SK-N-SH treated with all-trans-retinoic acid at 6 μM for 48 hours (cell line): ENCODE results near the gene PHKA2.

ENCODE experiments used
- ATAC-seq: fragments of 200-7000 bp; cut with Tn5 transposase; 3 replicates; pipeline ENCODE4 v1.9.1; 2020; ENCODE audit warnings: mild to moderate bottlenecking, moderate library complexity
- ARNTL ChIP-seq: fragments of 450-650 bp; formaldehyde crosslinking; IDR thresholded peaks from 2 replicates; pipeline ENCODE4 v1.5.0; 2020; ENCODE audit warnings: low read depth, mild to moderate bottlenecking, moderate library complexity, borderline replicate concordance
- BACH2 ChIP-seq: fragments of 250-450 bp; sonication (Bioruptor Pico); IDR thresholded peaks from 2 replicates; pipeline ENCODE4 v1.9.0; 2021; ENCODE audit warnings: mild to moderate bottlenecking, borderline replicate concordance
- CREB5 ChIP-seq: fragments of 250-450 bp; sonication (Bioruptor Pico); IDR thresholded peaks from 2 replicates; pipeline ENCODE4 v1.5.1; 2020; ENCODE audit warnings: low read depth, mild to moderate bottlenecking, moderate library complexity
- CSDC2 ChIP-seq: fragments of 250-450 bp; sonication (Bioruptor Pico); IDR thresholded peaks from 2 replicates; pipeline ENCODE4 v1.5.0; 2020; ENCODE audit warnings: mild to moderate bottlenecking, moderate library complexity
- ESRRG ChIP-seq: fragments of 250-450 bp; sonication (Bioruptor Pico); IDR thresholded peaks from 2 replicates; pipeline ENCODE4 v1.6.1; 2021; ENCODE audit warnings: mild to moderate bottlenecking
- GLIS3 ChIP-seq: fragments of 250-450 bp; sonication (Bioruptor Pico); IDR thresholded peaks from 2 replicates; pipeline ENCODE4 v1.5.0; 2020; ENCODE audit warnings: mild to moderate bottlenecking, moderate library complexity
- OSR1 ChIP-seq: fragments of 250-450 bp; sonication (Bioruptor Pico); IDR thresholded peaks from 2 replicates; pipeline ENCODE4 v1.8.0; 2022; ENCODE audit warnings: moderate library complexity, mild to moderate bottlenecking, inconsistent platforms
- PATZ1 ChIP-seq: fragments of 250-450 bp; sonication (Bioruptor Pico); IDR thresholded peaks from 2 replicates; pipeline ENCODE4 v1.8.0; 2020; ENCODE audit warnings: mild to moderate bottlenecking, moderate library complexity, borderline replicate concordance
- POU6F1 ChIP-seq: fragments of 250-450 bp; sonication (Bioruptor Pico); IDR thresholded peaks from 2 replicates; pipeline ENCODE4 v1.8.0; 2021; ENCODE audit warnings: low read depth, mild to moderate bottlenecking, moderate library complexity, borderline replicate concordance
- PPARA ChIP-seq: fragments of 250-450 bp; sonication (Bioruptor Pico); IDR thresholded peaks from 2 replicates; pipeline ENCODE4 v1.5.0; 2020; ENCODE audit warnings: mild to moderate bottlenecking, borderline replicate concordance
- RARB ChIP-seq: fragments of 250-450 bp; sonication (Bioruptor Pico); IDR thresholded peaks from 2 replicates; pipeline ENCODE4 v1.8.0; 2021; ENCODE audit warnings: mild to moderate bottlenecking, moderate library complexity
- SNAI2 ChIP-seq: fragments of 250-450 bp; sonication (Bioruptor Pico); IDR thresholded peaks from 2 replicates; pipeline ENCODE4 v1.5.0; 2020; ENCODE audit warnings: mild to moderate bottlenecking, moderate library complexity
- TCF4 ChIP-seq: fragments of 250-450 bp; sonication (Bioruptor Pico); IDR thresholded peaks from 2 replicates; pipeline ENCODE4 v1.8.0; 2021; ENCODE audit warnings: mild to moderate bottlenecking, moderate library complexity, borderline replicate concordance
- TOX ChIP-seq: fragments of 250-450 bp; sonication (Bioruptor Pico); IDR thresholded peaks from 2 replicates; pipeline ENCODE4 v1.8.0; 2021; ENCODE audit warnings: mild to moderate bottlenecking, moderate library complexity, borderline replicate concordance
- ZC3H10 ChIP-seq: fragments of 250-450 bp; sonication (Bioruptor Pico); IDR thresholded peaks from 2 replicates; pipeline ENCODE4 v1.5.1; 2021; ENCODE audit warnings: mild to moderate bottlenecking, moderate library complexity
- ZFP3 ChIP-seq: fragments of 250-450 bp; sonication (Bioruptor Pico); IDR thresholded peaks from 2 replicates; pipeline ENCODE4 v1.5.0; 2020; ENCODE audit warnings: mild to moderate bottlenecking, moderate library complexity
- ZFP30 ChIP-seq: fragments of 450-650 bp; formaldehyde crosslinking; IDR thresholded peaks from 2 replicates; pipeline ENCODE4 v1.5.0; 2022; ENCODE audit warnings: mild to moderate bottlenecking, moderate library complexity
- ZNF70 ChIP-seq: fragments of 450-650 bp; formaldehyde crosslinking; IDR thresholded peaks from 2 replicates; pipeline ENCODE4 v1.5.0; 2020; ENCODE audit warnings: mild to moderate bottlenecking, moderate library complexity
- ZNF8 ChIP-seq: fragments of 450-650 bp; formaldehyde crosslinking; IDR thresholded peaks from 2 replicates; pipeline ENCODE4 v1.5.0; 2020; ENCODE audit warnings: mild to moderate bottlenecking, moderate library complexity
- TF ChIP-seq, protein P1 (sequence below): fragments of 250-450 bp; sonication (Bioruptor Pico); IDR thresholded peaks from 2 replicates; pipeline ENCODE4 v1.5.0; 2020; ENCODE audit warnings: mild to moderate bottlenecking, moderate library complexity
- TF ChIP-seq, protein P2 (sequence below): fragments of 250-450 bp; sonication (Bioruptor Pico); IDR thresholded peaks from 2 replicates; pipeline ENCODE4 v1.5.1; 2021; ENCODE audit warnings: mild to moderate bottlenecking, moderate library complexity

Gene PHKA2

GRCh38 chrX:18966624-18967023 lies 17.3 kb downstream of the PHKA2 start:
- ATAC-seq: no peak
- no peak for TF ChIP-seq ESRRG (CRISPR knock-in tag)
- no peak for TF ChIP-seq ZFP30
- TF ChIP-seq ZFP3: no peak
- no peak for TF ChIP-seq SNAI2 (CRISPR knock-in tag)
- no peak for TF ChIP-seq TCF4 (CRISPR knock-in tag)
- TF ChIP-seq ZNF70 (CRISPR knock-in tag): no peak
- TF ChIP-seq CREB5 (CRISPR knock-in tag): no peak
- TF ChIP-seq POU6F1 (CRISPR knock-in tag): no peak
- no peak for TF ChIP-seq ZC3H10 (CRISPR knock-in tag)
- no peak for TF ChIP-seq TOX (CRISPR knock-in tag)
- TF ChIP-seq GLIS3 (CRISPR knock-in tag): no peak
- no peak for TF ChIP-seq OSR1 (CRISPR knock-in tag)

DNA sequence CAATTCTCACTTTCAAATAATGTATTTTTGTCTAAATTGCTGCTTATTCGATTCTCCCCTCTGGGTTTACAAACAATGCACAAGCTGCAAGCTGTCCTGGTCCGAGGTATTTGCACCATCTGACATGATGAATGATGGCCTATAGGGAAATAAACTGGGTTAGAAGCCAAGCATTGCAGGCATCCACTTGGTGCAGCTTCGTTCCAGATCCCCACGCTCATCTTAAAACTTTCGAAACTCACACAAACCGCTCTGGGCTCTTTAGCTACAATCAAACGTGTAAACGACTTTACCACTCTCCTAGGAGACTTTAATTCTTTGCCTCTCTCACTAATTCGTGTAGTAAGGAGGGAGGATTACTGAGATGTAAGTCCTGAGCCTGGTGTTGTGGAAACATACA lies 19.0 kb downstream of the PHKA2 start:
- ATAC-seq: no peak
- TF ChIP-seq OSR1 (CRISPR knock-in tag): no peak
- no peak for TF ChIP-seq ZNF70 (CRISPR knock-in tag)
- no peak for TF ChIP-seq PPARA (CRISPR knock-in tag)
- no peak for TF ChIP-seq TOX (CRISPR knock-in tag)
- no peak for TF ChIP-seq ZNF8
- no peak for TF ChIP-seq CREB5 (CRISPR knock-in tag)
- TF ChIP-seq PATZ1: no peak
- TF ChIP-seq SNAI2 (CRISPR knock-in tag): no peak
- TF ChIP-seq ZFP30: no peak
- no peak for TF ChIP-seq ESRRG (CRISPR knock-in tag)
- TF ChIP-seq, protein P1, sequence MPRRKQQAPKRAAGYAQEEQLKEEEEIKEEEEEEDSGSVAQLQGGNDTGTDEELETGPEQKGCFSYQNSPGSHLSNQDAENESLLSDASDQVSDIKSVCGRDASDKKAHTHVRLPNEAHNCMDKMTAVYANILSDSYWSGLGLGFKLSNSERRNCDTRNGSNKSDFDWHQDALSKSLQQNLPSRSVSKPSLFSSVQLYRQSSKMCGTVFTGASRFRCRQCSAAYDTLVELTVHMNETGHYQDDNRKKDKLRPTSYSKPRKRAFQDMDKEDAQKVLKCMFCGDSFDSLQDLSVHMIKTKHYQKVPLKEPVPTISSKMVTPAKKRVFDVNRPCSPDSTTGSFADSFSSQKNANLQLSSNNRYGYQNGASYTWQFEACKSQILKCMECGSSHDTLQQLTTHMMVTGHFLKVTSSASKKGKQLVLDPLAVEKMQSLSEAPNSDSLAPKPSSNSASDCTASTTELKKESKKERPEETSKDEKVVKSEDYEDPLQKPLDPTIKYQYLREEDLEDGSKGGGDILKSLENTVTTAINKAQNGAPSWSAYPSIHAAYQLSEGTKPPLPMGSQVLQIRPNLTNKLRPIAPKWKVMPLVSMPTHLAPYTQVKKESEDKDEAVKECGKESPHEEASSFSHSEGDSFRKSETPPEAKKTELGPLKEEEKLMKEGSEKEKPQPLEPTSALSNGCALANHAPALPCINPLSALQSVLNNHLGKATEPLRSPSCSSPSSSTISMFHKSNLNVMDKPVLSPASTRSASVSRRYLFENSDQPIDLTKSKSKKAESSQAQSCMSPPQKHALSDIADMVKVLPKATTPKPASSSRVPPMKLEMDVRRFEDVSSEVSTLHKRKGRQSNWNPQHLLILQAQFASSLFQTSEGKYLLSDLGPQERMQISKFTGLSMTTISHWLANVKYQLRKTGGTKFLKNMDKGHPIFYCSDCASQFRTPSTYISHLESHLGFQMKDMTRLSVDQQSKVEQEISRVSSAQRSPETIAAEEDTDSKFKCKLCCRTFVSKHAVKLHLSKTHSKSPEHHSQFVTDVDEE: no peak
- TF ChIP-seq ZFP3: no peak
- TF ChIP-seq TCF4 (CRISPR knock-in tag): no peak
- no peak for TF ChIP-seq CSDC2 (CRISPR knock-in tag)
- TF ChIP-seq ARNTL: no peak
- TF ChIP-seq, protein P2, sequence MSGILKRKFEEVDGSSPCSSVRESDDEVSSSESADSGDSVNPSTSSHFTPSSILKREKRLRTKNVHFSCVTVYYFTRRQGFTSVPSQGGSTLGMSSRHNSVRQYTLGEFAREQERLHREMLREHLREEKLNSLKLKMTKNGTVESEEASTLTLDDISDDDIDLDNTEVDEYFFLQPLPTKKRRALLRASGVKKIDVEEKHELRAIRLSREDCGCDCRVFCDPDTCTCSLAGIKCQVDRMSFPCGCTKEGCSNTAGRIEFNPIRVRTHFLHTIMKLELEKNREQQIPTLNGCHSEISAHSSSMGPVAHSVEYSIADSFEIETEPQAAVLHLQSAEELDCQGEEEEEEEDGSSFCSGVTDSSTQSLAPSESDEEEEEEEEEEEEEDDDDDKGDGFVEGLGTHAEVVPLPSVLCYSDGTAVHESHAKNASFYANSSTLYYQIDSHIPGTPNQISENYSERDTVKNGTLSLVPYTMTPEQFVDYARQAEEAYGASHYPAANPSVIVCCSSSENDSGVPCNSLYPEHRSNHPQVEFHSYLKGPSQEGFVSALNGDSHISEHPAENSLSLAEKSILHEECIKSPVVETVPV (CRISPR knock-in tag): no peak
- no peak for TF ChIP-seq ZC3H10 (CRISPR knock-in tag)

DNA sequence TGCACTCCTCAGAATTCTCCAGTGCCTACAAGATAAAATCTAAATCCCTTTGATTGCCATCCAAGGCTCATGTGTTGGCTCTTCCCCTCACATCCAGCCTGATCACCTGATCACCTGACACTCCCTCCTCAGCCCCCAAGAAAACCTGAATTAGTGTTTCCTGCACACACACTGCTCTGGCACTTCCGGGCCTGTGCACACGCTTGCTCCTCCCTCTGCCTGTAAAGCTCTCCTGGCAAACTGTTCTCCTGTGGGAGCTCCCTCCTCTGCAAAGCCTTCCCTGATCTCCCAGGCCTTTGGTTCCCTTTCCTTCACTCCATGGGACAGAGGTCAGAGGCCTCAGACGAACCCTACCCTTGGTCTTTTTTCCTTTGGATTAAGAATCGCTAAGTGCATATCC lies 19.9 kb downstream of the PHKA2 start:
- no peak for TF ChIP-seq PPARA (CRISPR knock-in tag)
- no peak for TF ChIP-seq ZNF8
- no peak for TF ChIP-seq CREB5 (CRISPR knock-in tag)
- no peak for TF ChIP-seq RARB (CRISPR knock-in tag)
- no peak for TF ChIP-seq ARNTL
- TF ChIP-seq BACH2: no peak
- no peak for TF ChIP-seq ZFP30
- no peak for TF ChIP-seq TCF4 (CRISPR knock-in tag)
- no peak for TF ChIP-seq TOX (CRISPR knock-in tag)
- no peak for TF ChIP-seq ESRRG (CRISPR knock-in tag)
- ATAC-seq: no peak
